Endothelial cell of umbilical vein (primary cell): ENCODE data around the gene TLE1. TPM values are rescaled to one million over a fixed set of nuclear protein-coding genes. Genes with fewer than 3 reads are reported as not detected.

Source experiments
- BruUV-seq: library from RNA; stranded (reverse); fragments of 400-500 nt; replicated peaks from 2 replicates; lab custom pipeline; 2021; lab: Mats Ljungman, UMichigan
- CTCF ChIA-PET: fragments of 300-600, 350-600 bp; sonication (Branson Sonifier 250); formaldehyde crosslinking; loops from one replicate; lab custom pipeline; 2021; ENCODE audit warnings: antibody characterized with exemption, inconsistent platforms; lab: Charles Lee
- POLR2A ChIA-PET: fragments of 300-600, 350-600 bp; sonication (Branson Sonifier 250); formaldehyde crosslinking; loops from one replicate; lab custom pipeline; 2021; ENCODE audit warnings: antibody characterized with exemption, inconsistent platforms; lab: Charles Lee
- DNase-seq: peaks from one replicate; pipeline ENCODE4 v3.0.0-alpha.2; 2011; ENCODE audit warnings: low read depth, low spot score
- FAIRE-seq: peaks from 2 replicates; lab custom pipeline; 2011; peaks lifted over from hg19 to GRCh38; lab: Jason Lieb, UNC
- H2AFZ ChIP-seq: 2 replicates; pipeline ENCODE4 v1.6.0; 2012; ENCODE audit warnings: low read depth, low read length, control low read depth, inconsistent platforms
- H3K27ac ChIP-seq: 2 replicates; pipeline ENCODE4 v1.5.1; 2011; ENCODE audit warnings: low read depth, mild to moderate bottlenecking, control low read depth, low read length, moderate library complexity; ENCODE audit not compliant: insufficient read depth
- H3K27me3 ChIP-seq, 2 experiments: 2 replicates each; pipeline versions ENCODE4 v1.6.0 to v1.6.1; 2011; ENCODE audit warnings: low read length in 2 of 2, mixed read lengths in 1 of 2; ENCODE audit not compliant: control insufficient read depth in 2 of 2, insufficient read depth in 2 of 2
- H3K36me3 ChIP-seq, 2 experiments: 2 replicates in 1 of 2; 3 replicates in 1 of 2; pipeline ENCODE4 v1.5.1; 2011; ENCODE audit warnings: low read length in 2 of 2, mild to moderate bottlenecking in 1 of 2, moderate library complexity in 1 of 2; ENCODE audit not compliant: control insufficient read depth in 2 of 2, insufficient read depth in 2 of 2; ENCODE audit errors: extremely low read depth in 1 of 2
- H3K4me1 ChIP-seq: 3 replicates; pipeline ENCODE4 v1.5.1; 2011; ENCODE audit warnings: mild to moderate bottlenecking, low read length; ENCODE audit not compliant: control insufficient read depth, insufficient read depth; ENCODE audit errors: extremely low read depth
- H3K4me2 ChIP-seq: 2 replicates; pipeline ENCODE4 v1.6.1; 2011; ENCODE audit warnings: low read length, control low read depth, mixed read lengths; ENCODE audit not compliant: insufficient read depth
- H3K4me3 ChIP-seq, 3 experiments: fragments of 200-600 bp in 1 of 3; sonication (generic), shearing (Covaris generic) in 1 of 3; replicated peaks in 1 of 3; 2 replicates each; pipeline ENCODE4 v1.5.1; 2011 to 2016; ENCODE audit warnings: control low read depth in 3 of 3, low read length in 3 of 3, mild to moderate bottlenecking in 2 of 3, inconsistent platforms in 1 of 3, low read depth in 1 of 3, moderate library complexity in 1 of 3; ENCODE audit not compliant: insufficient read depth in 1 of 3
- H3K79me2 ChIP-seq: 2 replicates; pipeline ENCODE4 v1.6.0; 2012; ENCODE audit warnings: low read length, inconsistent platforms; ENCODE audit not compliant: control insufficient read depth, insufficient read depth
- H3K9ac ChIP-seq: replicated peaks from 2 replicates; pipeline ENCODE3; 2011; ENCODE audit warnings: low read length, control low read depth; ENCODE audit not compliant: insufficient read depth; ENCODE audit errors: extremely low read depth
- H3K9me1 ChIP-seq: replicated peaks from 3 replicates; pipeline ENCODE4 v1.6.0; 2011; ENCODE audit warnings: mild to moderate bottlenecking, low read length; ENCODE audit not compliant: control insufficient read depth, insufficient read depth; ENCODE audit errors: extremely low read depth
- H3K9me3 ChIP-seq: replicated peaks from 2 replicates; pipeline ENCODE4 v1.5.1; 2012; ENCODE audit warnings: low read length, inconsistent platforms; ENCODE audit not compliant: control insufficient read depth, insufficient read depth
- H4K20me1 ChIP-seq: replicated peaks from 2 replicates; pipeline ENCODE3; 2011; ENCODE audit warnings: mild to moderate bottlenecking, low read length; ENCODE audit not compliant: control insufficient read depth, insufficient read depth; ENCODE audit errors: extremely low read depth
- EZH2 ChIP-seq: IDR thresholded peaks from 2 replicates; pipeline ENCODE4 v1.6.1; 2012; ENCODE audit warnings: borderline replicate concordance, low read depth, mild to moderate bottlenecking, moderate library complexity, low read length, inconsistent platforms; ENCODE audit not compliant: severe bottlenecking
- FOS ChIP-seq: IDR thresholded peaks from 2 replicates; pipeline ENCODE4 v1.6.1; 2011; ENCODE audit warnings: mild to moderate bottlenecking, low read length, moderate library complexity, borderline replicate concordance; ENCODE audit not compliant: insufficient read depth
- GATA2 ChIP-seq: IDR thresholded peaks from 2 replicates; pipeline ENCODE4 v1.7.0; 2011; ENCODE audit warnings: low read depth, mild to moderate bottlenecking, moderate library complexity, mixed read lengths, low read length; ENCODE audit not compliant: insufficient read length, insufficient read depth
- JUN ChIP-seq: IDR thresholded peaks from 2 replicates; pipeline ENCODE4 v1.6.1; 2011; ENCODE audit warnings: borderline replicate concordance, low read depth; ENCODE audit not compliant: insufficient read length, insufficient read depth
- MYC ChIP-seq: IDR thresholded peaks from one replicate; pipeline ENCODE4 v1.6.1; 2011; ENCODE audit warnings: mild to moderate bottlenecking, low read depth, low read length
- POLR2A ChIP-seq: IDR thresholded peaks from 2 replicates; pipeline ENCODE4 v1.6.1; 2012; ENCODE audit warnings: low read depth, mild to moderate bottlenecking, control low read depth, low read length
- POLR2AphosphoS5 ChIP-seq: IDR thresholded peaks from 2 replicates; pipeline ENCODE4 v1.6.1; 2012; ENCODE audit warnings: low read depth, mild to moderate bottlenecking, control low read depth, low read length, moderate library complexity; ENCODE audit not compliant: insufficient read depth
- dilution Hi-C: fragments of 300-500 bp; cut with MboI; formaldehyde crosslinking; loops from one replicate; pipeline ENCODE4 v1.15.0; 2019; ENCODE audit warnings: low sequenced_read_pairs; ENCODE audit not compliant: extremely low pct_ligation_motif_present
- intact Hi-C: fragments of 100-400 bp; cut with micrococcal nuclease; formaldehyde crosslinking; loops from one replicate; pipeline ENCODE4 v1.10.0; 2022
- polyA plus RNA-seq, 4 experiments: library from polyadenylated mRNA; depleted of rRNA in 3 of 4; stranded (reverse) in 3 of 4; unstranded in 1 of 4; fragments of >200 nt; gene quantifications; 2 replicates each; pipeline versions ENCODE4 v1.2.1 to v1.2.3, GENCODE V29; 2011 to 2012; ENCODE audit warnings: missing spikeins in 1 of 4
- total RNA-seq: library from RNA; stranded (reverse); gene quantifications from 2 replicates; pipeline ENCODE4 v1.2.3, GENCODE V29; 2021
- TF ChIP-seq, protein P1 (sequence below): IDR thresholded peaks from 2 replicates; pipeline ENCODE4 v1.6.1; 2011; ENCODE audit not compliant: insufficient read depth, insufficient read length
- TF ChIP-seq, protein P2 (sequence below), 2 donors: IDR thresholded peaks; 1 replicate in 1 of 2; 2 replicates in 1 of 2; pipeline ENCODE4 v1.5.1; 2011; ENCODE audit warnings: low read length in 2 of 2, mild to moderate bottlenecking in 2 of 2, moderate library complexity in 2 of 2, control low read depth in 1 of 2, inconsistent platforms in 1 of 2, low read depth in 1 of 2; ENCODE audit not compliant: insufficient read depth in 1 of 2; ENCODE audit errors: extremely low read depth in 1 of 2

TLE1 gene
- total and polyA plus RNA-seq, 2 donors (not counting 3 experiments of a cell fraction or from before 2014, with no cell fraction given), result 55.0 to 58.2 TPM

DNA sequence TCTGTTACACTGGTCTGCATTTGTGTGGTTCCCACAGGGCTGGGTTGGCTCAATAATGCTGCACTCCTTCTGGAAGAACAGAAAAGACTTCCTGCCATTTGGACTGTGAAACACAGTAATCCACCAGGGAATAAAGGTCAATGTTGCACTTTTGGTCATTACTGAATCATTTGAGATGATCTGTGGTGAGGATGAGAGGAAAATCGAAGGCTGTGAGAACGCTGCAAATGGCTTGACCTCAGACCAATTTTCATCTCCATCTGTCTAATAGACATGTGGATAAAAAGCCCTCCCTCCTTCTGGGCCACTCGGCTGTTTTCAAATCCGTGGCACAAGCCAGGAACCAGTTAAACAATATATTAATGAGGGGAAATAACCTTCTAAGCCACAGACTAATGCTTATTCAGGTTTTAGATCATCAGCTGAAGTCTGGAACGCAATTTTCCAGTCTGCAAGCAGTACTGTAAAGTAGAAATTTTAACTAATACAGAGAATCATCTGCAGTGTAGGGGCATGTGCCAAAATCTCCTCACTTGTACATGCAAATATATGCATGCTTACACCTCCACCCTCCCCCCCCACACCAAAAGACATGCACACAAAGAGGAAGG, 20.2 kb downstream of the TLE1 start:
- intact Hi-C loops, result no loop called here
- Histone ChIP-seq H3K4me3 (no peak overlapping the region), H3K9ac (no peak overlapping the region), H3K27me3 (no peaks in the 10 kb centered on the region), H3K9me1 (no peaks in the 10 kb centered on the region), H3K79me2 (peaks cover 27% of the 10 kb centered on the region), H3K9me3 (no peaks in the 10 kb centered on the region), H4K20me1 (peaks cover 5% of the 10 kb centered on the region), H3K27ac (no peak overlapping the region), H2AFZ (no peak overlapping the region), H3K36me3 (peaks cover 3 to 7% of the 10 kb centered on the region in 2 experiments), H3K4me1 (no peaks in the 10 kb centered on the region), H3K4me2 (no peak overlapping the region)
- ChIA-PET CTCF (interaction anchor here (1.2 kb wide), 1 partner anchor 14 kb away, joined by 3 read pairs; no protein-coding TSS in a partner anchor), POLR2A (no interaction called here)
- no TSS peak for BruUV-seq
- DNase-seq, result no peak
- TF ChIP-seq POLR2AphosphoS5, result no peak
- TF ChIP-seq MYC, result no peak
- TF ChIP-seq EZH2, result no peak
- no peak for TF ChIP-seq POLR2A
- no peak for TF ChIP-seq FOS
- TF ChIP-seq, protein P1, sequence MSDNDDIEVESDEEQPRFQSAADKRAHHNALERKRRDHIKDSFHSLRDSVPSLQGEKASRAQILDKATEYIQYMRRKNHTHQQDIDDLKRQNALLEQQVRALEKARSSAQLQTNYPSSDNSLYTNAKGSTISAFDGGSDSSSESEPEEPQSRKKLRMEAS, result no peak
- TF ChIP-seq JUN, result no peak
- TF ChIP-seq GATA2, result no peak
- TF ChIP-seq, protein P2, sequence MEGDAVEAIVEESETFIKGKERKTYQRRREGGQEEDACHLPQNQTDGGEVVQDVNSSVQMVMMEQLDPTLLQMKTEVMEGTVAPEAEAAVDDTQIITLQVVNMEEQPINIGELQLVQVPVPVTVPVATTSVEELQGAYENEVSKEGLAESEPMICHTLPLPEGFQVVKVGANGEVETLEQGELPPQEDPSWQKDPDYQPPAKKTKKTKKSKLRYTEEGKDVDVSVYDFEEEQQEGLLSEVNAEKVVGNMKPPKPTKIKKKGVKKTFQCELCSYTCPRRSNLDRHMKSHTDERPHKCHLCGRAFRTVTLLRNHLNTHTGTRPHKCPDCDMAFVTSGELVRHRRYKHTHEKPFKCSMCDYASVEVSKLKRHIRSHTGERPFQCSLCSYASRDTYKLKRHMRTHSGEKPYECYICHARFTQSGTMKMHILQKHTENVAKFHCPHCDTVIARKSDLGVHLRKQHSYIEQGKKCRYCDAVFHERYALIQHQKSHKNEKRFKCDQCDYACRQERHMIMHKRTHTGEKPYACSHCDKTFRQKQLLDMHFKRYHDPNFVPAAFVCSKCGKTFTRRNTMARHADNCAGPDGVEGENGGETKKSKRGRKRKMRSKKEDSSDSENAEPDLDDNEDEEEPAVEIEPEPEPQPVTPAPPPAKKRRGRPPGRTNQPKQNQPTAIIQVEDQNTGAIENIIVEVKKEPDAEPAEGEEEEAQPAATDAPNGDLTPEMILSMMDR (IDR thresholded peaks at IDR 0.05; ENCODE audit: extremely low read depth in 1 of 2, insufficient read depth in 1 of 2, low read depth in 1 of 2, low read length in 2 of 2), result no peak
- FAIRE-seq, result no peak
- dilution Hi-C loops, result no loop called here
